COLO668 (cell line): Measurements from ENCODE around the gene ANK3.
A peak's percentile ranks its signal among the peaks of the same experiment; 100 is the strongest.

Experiments used
- DNase-seq: peaks from one replicate; lab custom pipeline; 2025; ENCODE audit not compliant: unreplicated experiment; lab: John Stamatoyannopoulos, UW

The ANK3 gene

GRCh38 chr10:60414111-60414510 is 24.4 kb upstream of the ANK3 start:
- no peak for DNase-seq

GRCh38 chr10:60413306-60414012 is 23.8 kb upstream of the ANK3 start:
- peak; percentile 5 for DNase-seq

GRCh38 chr10:60410970-60411369 is 21.3 kb upstream of the ANK3 start:
- no peak for DNase-seq

GRCh38 chr10:60409202-60409601 is 19.5 kb upstream of the ANK3 start:
- no peak for DNase-seq

GRCh38 chr10:60406182-60406581 is 16.5 kb upstream of the ANK3 start:
- no peak for DNase-seq

- DNase-seq, result no peak
Observed at GRCh38 chr10:60405172-60405571, 15.5 kb upstream of the ANK3 start.

- no peak for DNase-seq
Observed at GRCh38 chr10:60403168-60403873, 13.6 kb upstream of the ANK3 start.

- DNase-seq, result no peak
Observed at GRCh38 chr10:60400366-60400765, 10.7 kb upstream of the ANK3 start.

GRCh38 chr10:60399328-60399727 is 9.7 kb upstream of the ANK3 start:
- no peak for DNase-seq

GRCh38 chr10:60397792-60398191 is 8.1 kb upstream of the ANK3 start:
- DNase-seq, result no peak

GRCh38 chr10:60396766-60397165 is 7.1 kb upstream of the ANK3 start:
- DNase-seq, result no peak

- no peak for DNase-seq
Observed at GRCh38 chr10:60395711-60396110, 6.0 kb upstream of the ANK3 start.

GRCh38 chr10:60394446-60394845 is 4.8 kb upstream of the ANK3 start:
- no peak for DNase-seq

- DNase-seq, result no peak
Observed at GRCh38 chr10:60390224-60390626, 550 bp upstream of the ANK3 start.

- DNase-seq, result no peak
Observed at GRCh38 chr10:60388709-60389301, 870 bp downstream of the ANK3 start.

GRCh38 chr10:60388116-60388625 is 1.5 kb downstream of the ANK3 start:
- DNase-seq, result no peak

- peak; percentile 39 for DNase-seq
Observed at GRCh38 chr10:60387531-60387930, 2.1 kb downstream of the ANK3 start.

GRCh38 chr10:60385399-60385738 is 4.3 kb downstream of the ANK3 start:
- no peak for DNase-seq

- DNase-seq, result no peak
Observed at GRCh38 chr10:60384708-60385398, 4.8 kb downstream of the ANK3 start.

- no peak for DNase-seq
Observed at GRCh38 chr10:60384011-60384410, 5.7 kb downstream of the ANK3 start.

GRCh38 chr10:60382946-60383681 is 6.6 kb downstream of the ANK3 start:
- DNase-seq, result no peak
